ENCODE measurements around the gene IQGAP3.

- no peak for TF ChIP-seq CTCF (IDR thresholded peaks at IDR 0.05; ENCODE audit: low read depth, low read length, missing input control)
- TF ChIP-seq TAF1 (conservative IDR thresholded peaks at IDR 0.05): no peak
- TF ChIP-seq JUND (IDR thresholded peaks at IDR 0.05): no peak
- TF ChIP-seq FOXA2 (IDR thresholded peaks at IDR 0.05): no peak
- TF ChIP-seq RAD21 (IDR thresholded peaks at IDR 0.05): no peak
- no peak for TF ChIP-seq MAX (IDR thresholded peaks at IDR 0.05)
- no peak for TF ChIP-seq ZBTB33 (IDR thresholded peaks at IDR 0.05)
Observed at GRCh38 chr1:156479093-156480015, 93.0 kb downstream of the IQGAP3 start.

Measured in liver (tissue), 3 donors.